Cardiac fibroblast (primary cell): ENCODE results near the gene HOXD3.

Experiments
- DNase-seq, 2 donors: peaks; one replicate each; pipeline versions ENCODE4 v3.0.0 to v3.0.0-alpha.2; 2010; ENCODE audit warnings: low read depth in 2 of 2
- H3K4me3 ChIP-seq, 2 donors: replicated peaks in 1 of 2; 1 replicate in 1 of 2; 2 replicates in 1 of 2; pipeline ENCODE4 v1.5.1; 2011; ENCODE audit warnings: low read depth in 2 of 2, low read length in 2 of 2, mild to moderate bottlenecking in 2 of 2, moderate library complexity in 1 of 2
- TF ChIP-seq, protein P1 (sequence below): IDR thresholded peaks from one replicate; pipeline ENCODE4 v1.5.1; 2011; ENCODE audit warnings: low read depth, mild to moderate bottlenecking, low read length, inconsistent platforms

Gene HOXD3

DNA sequence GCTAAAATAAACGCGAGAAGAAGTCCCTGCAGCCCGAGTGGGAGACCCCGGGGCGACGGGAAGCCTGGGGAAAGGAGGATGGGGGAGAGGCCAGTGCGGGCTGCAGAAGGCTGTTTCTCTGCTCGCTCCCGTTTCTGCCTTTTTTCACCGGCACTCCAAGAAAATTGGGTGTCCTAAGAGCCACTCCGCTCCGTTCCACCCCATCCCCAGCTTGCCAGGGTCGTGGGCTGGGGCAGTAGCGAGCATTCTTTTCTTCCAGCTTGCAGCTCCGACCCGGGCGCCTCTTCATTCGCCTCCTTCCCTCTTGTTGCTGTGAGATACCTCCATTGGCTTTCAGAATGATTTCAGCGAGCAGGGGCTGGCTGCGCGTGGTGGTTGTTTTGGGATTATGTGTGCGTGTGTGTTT lies 1.1 kb downstream of the HOXD3 start:
- TF ChIP-seq, protein P1, sequence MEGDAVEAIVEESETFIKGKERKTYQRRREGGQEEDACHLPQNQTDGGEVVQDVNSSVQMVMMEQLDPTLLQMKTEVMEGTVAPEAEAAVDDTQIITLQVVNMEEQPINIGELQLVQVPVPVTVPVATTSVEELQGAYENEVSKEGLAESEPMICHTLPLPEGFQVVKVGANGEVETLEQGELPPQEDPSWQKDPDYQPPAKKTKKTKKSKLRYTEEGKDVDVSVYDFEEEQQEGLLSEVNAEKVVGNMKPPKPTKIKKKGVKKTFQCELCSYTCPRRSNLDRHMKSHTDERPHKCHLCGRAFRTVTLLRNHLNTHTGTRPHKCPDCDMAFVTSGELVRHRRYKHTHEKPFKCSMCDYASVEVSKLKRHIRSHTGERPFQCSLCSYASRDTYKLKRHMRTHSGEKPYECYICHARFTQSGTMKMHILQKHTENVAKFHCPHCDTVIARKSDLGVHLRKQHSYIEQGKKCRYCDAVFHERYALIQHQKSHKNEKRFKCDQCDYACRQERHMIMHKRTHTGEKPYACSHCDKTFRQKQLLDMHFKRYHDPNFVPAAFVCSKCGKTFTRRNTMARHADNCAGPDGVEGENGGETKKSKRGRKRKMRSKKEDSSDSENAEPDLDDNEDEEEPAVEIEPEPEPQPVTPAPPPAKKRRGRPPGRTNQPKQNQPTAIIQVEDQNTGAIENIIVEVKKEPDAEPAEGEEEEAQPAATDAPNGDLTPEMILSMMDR, result no peak
- H3K4me3 ChIP-seq, result no peak overlapping the region
- DNase-seq, result no peak

DNA sequence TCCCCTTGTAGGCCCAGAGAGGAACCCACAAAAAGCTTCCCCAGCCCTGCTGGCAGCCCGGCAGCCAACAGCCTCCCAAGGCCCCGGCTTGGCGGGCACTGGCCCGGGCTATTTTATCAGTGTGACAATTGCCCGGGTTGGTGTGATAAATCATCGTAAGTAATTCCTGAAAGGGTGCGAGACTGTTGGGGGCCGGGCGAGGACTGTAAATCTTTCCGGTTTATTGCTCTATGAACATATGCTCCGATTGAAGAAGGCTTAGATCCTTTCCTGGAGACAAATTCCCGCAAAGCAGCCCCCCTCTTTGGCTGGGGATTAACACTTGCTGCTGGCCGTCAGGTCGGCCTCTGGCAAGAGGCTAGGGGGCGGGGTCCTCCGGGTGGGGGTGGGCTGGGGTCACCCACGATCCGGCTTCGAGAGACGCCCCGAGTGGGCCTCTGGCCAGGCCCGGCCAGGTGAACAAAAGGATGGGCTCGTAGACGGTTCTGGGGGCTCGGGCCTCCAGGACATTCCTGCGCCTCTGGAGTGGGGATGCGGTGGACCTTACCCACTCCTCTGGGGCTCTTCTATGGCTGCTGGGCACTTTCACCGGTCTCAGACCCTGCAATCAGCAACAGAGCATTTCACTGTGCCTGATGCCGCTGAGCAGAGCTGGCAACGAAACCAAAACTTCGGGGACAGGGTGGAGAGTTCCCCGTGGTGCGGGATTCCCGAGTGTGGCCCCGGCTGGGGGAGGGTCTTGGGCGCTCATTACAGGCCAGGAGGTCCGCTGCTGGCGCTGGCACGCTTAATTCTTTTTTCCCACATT lies 2.0 kb downstream of the HOXD3 start:
- no peak for DNase-seq
- TF ChIP-seq, protein P1, result no peak
- no peak overlapping the region for H3K4me3 ChIP-seq

DNA sequence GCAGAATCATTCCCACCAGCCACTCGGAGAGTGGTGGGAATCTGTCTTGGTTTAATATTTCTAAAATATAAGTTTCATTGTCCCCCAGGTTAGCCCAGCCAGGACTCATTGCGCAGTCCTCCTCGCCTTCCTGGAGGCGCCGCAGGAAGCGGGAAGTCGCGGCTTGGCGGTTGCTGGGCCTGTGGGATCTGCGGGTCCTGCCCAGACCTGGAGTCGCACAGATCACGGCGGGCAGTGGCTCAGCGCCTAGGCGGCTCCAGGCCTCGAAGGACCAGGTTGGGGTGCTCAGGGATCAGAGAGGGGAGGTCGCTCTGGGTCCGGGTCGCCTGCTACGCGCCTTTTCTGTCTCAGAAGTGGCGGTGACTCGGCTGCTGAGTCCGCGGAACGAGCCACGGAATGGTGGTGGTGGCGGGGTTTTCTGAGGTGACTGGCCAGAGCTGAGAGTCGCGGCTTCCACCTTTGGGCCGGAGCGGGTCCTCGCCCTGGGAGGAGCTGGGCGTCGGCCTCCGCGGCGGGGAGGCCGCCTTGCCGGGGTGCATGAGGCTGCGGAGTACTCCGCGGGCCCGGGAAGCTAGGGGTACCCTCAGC lies 2.6 kb downstream of the HOXD3 start:
- TF ChIP-seq, protein P1, result no peak
- DNase-seq, result no peak
- H3K4me3 ChIP-seq, result no peak overlapping the region

DNA sequence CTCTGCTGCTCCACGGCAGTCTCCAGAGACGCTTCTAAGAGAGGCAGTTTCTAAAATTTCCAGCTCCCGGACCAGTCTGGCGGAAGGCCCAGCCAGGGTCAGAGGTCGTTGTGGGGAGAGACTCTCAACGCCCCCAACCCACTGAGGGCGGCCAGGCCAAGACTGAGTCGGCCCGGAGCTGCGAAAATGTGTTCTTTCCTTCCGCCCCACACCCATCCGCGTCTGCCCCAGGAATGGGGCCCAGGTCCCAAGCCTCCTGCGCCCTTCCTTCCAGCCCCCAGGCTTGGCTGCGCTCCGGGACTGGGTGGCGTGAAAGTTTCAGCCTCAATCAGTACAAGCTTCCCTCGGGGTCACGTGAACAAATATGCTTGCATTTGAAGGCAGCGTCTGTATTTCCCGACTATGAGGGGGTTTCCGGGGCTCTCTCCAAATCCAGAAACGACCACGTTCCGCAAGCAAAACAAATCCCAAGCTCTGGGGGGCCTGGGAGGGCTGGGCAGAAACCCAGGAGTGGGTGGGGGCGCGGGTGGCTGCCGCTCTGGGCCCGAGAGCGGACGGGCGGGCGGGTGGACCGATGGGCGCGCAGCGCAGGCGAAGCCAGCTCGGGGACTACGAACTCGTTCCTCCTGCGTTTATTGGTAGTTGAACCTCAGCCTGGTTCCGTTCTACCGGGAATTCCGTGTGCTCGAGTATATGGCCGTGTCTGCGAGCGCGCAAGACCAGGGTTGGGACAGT lies 3.3 kb downstream of the HOXD3 start:
- TF ChIP-seq, protein P1, result no peak
- H3K4me3 ChIP-seq, result no peak overlapping the region
- DNase-seq, result peak in 1 of 2 donors; percentile 9

DNA sequence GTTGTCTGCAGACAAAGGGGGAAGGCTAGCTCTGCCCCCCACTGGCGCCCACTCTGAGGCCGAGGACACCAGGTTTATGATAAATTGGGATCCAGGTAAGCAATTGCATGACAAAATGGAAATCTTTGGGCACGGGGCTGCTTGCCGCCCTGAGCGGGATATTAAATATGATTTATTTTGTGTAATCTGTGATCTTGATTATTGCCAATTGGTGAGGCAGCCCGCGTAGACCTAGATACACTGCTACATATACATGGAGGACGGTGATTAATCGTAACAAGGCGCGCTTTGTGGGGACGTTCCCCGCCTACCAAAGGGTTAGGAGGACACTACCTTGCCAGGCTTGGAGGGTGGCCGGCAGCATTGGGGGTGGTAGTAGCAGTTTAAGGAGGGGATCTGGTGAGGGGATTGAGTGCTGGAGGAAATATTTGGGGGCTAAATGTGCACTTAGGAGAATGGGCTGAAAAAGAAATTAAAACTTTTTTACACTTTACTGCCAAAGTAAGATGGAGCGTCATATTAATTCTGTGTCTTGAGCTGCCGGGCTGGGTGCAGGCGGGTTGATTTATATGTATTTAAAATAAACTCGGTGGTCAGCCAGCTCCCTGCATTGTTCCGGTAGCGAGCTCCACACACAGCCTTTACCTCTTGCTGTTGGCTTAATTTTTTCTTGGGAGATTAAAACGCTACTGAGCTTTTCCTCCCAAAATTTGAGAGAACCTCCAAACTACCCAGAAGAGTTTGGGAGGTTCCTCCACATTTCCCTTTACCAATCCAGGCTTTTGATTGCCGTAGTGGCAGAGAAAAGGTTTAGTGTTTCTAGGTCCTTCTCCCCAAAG lies 4.1 kb downstream of the HOXD3 start:
- H3K4me3 ChIP-seq, result no peak overlapping the region
- DNase-seq, result no peak
- TF ChIP-seq, protein P1, result no peak
